GM23338 (cell line): ENCODE results near the gene C1QTNF8.

ENCODE experiments used
- CREB1 ChIP-seq: fragments of 250-450 bp; sonication (Bioruptor Pico); IDR thresholded peaks from 2 replicates; pipeline ENCODE4 v1.5.0; 2020; ENCODE audit warnings: low read depth, mild to moderate bottlenecking, moderate library complexity
- CTCF ChIP-seq, 2 experiments: fragments of 200-600 bp in 1 of 2; sonication (generic) in 1 of 2; conservative IDR thresholded peaks; 2 replicates each; pipeline versions ENCODE4 v1.5.1 to v1.6.1; 2016 to 2017; ENCODE audit warnings: antibody characterized with exemption in 2 of 2, low read depth in 2 of 2, mild to moderate bottlenecking in 2 of 2, moderate library complexity in 1 of 2
- EZH2 ChIP-seq: fragments of 200-600 bp; sonication (generic); IDR thresholded peaks from one replicate; pipeline ENCODE4 v1.8.0; 2017; ENCODE audit warnings: antibody characterized with exemption, mild to moderate bottlenecking, low read depth; ENCODE audit not compliant: unreplicated experiment
- EZH2phosphoT487 ChIP-seq: fragments of 200-600 bp; sonication (generic); IDR thresholded peaks from one replicate; pipeline ENCODE4 v1.8.1; 2018; ENCODE audit warnings: antibody characterized with exemption; ENCODE audit not compliant: unreplicated experiment
- JUNB ChIP-seq: IDR thresholded peaks from one replicate; pipeline ENCODE4 v1.6.1; 2016; ENCODE audit warnings: antibody characterized with exemption; ENCODE audit not compliant: unreplicated experiment
- POLR2AphosphoS5 ChIP-seq: IDR thresholded peaks from 2 replicates; pipeline ENCODE4 v1.6.1; 2016; ENCODE audit warnings: antibody characterized with exemption, low read depth
- REST ChIP-seq: IDR thresholded peaks from one replicate; pipeline ENCODE4 v1.6.1; 2018; ENCODE audit warnings: antibody characterized with exemption; ENCODE audit not compliant: unreplicated experiment
- ZNF331 ChIP-seq: fragments of 250-450 bp; sonication (Bioruptor Pico); IDR thresholded peaks from 2 replicates; pipeline ENCODE4 v1.5.0; 2020; ENCODE audit warnings: low read depth, mild to moderate bottlenecking, moderate library complexity

GRCh38 chr16:1113489-1113888 lies 17.4 kb upstream of the C1QTNF8 start:
- TF ChIP-seq CTCF (conservative IDR thresholded peaks at IDR 0.05; ENCODE audit: low read depth in 2 of 2) (no peak), ZNF331 (CRISPR knock-in tag) (no peak), EZH2 (no peak), POLR2AphosphoS5 (no peak), JUNB (no peak), REST (no peak), EZH2phosphoT487 (no peak), CREB1 (CRISPR knock-in tag) (no peak)
